Measurements from ENCODE around the gene MIA3.

Gene MIA3

GRCh38 chr1:222620566-222620965, 2.7 kb downstream of the MIA3 start:
- H3K27me3 ChIP-seq (replicated peaks) = no peaks in the 10 kb centered on the region
- peaks cover 12% of the 10 kb centered on the region for H3K36me3 ChIP-seq (replicated peaks)
- H3K27ac ChIP-seq = no peak overlapping the region
- no peak for TF ChIP-seq CTCF (IDR thresholded peaks at IDR 0.05; ENCODE audit: low read depth, low read length, missing control alignments)
- no peak for DNase-seq
- in situ Hi-C loops (cut with HindIII; ENCODE audit: low pct_ligation_motif_present, low sequenced_read_pairs) = no loop called here
- H3K4me3 ChIP-seq (ENCODE audit: low read depth, low read length) = no peak overlapping the region

GRCh38 chr1:222622765-222623164, 4.9 kb downstream of the MIA3 start:
- TF ChIP-seq CTCF (IDR thresholded peaks at IDR 0.05; ENCODE audit: low read depth, low read length, missing control alignments) = no peak
- Histone ChIP-seq H3K36me3 (replicated peaks) (peaks cover 14% of the 10 kb centered on the region), H3K4me3 (ENCODE audit: low read depth, low read length) (no peak overlapping the region), H3K27me3 (replicated peaks) (no peaks in the 10 kb centered on the region), H3K27ac (no peak overlapping the region)
- DNase-seq = no peak
- in situ Hi-C loops (cut with HindIII; ENCODE audit: low pct_ligation_motif_present, low sequenced_read_pairs) = no loop called here

GRCh38 chr1:222623458-222623857, 5.6 kb downstream of the MIA3 start:
- no peak for DNase-seq
- in situ Hi-C loops (cut with HindIII; ENCODE audit: low pct_ligation_motif_present, low sequenced_read_pairs) = no loop called here
- no peak for TF ChIP-seq CTCF (IDR thresholded peaks at IDR 0.05; ENCODE audit: low read depth, low read length, missing control alignments)
- H3K27ac ChIP-seq = no peak overlapping the region
- H3K4me3 ChIP-seq (ENCODE audit: low read depth, low read length) = no peak overlapping the region
- H3K36me3 ChIP-seq (replicated peaks) = peaks cover 18% of the 10 kb centered on the region
- no peaks in the 10 kb centered on the region for H3K27me3 ChIP-seq (replicated peaks)

- H3K27me3 ChIP-seq (replicated peaks) = no peaks in the 10 kb centered on the region
- TF ChIP-seq CTCF (IDR thresholded peaks at IDR 0.05; ENCODE audit: low read depth, low read length, missing control alignments) = no peak
- H3K36me3 ChIP-seq (replicated peaks) = peaks cover 21% of the 10 kb centered on the region
- in situ Hi-C loops (cut with HindIII; ENCODE audit: low pct_ligation_motif_present, low sequenced_read_pairs) = no loop called here
- no peak for DNase-seq
- no peak overlapping the region for H3K27ac ChIP-seq
- H3K4me3 ChIP-seq (ENCODE audit: low read depth, low read length) = no peak overlapping the region
Measured at GRCh38 chr1:222624214-222624613, 6.3 kb downstream of the MIA3 start.

GRCh38 chr1:222627232-222627631, 9.3 kb downstream of the MIA3 start:
- in situ Hi-C loops (cut with HindIII; ENCODE audit: low pct_ligation_motif_present, low sequenced_read_pairs) = no loop called here
- H3K4me3 ChIP-seq (ENCODE audit: low read depth, low read length) = no peak overlapping the region
- no peak for TF ChIP-seq CTCF (IDR thresholded peaks at IDR 0.05; ENCODE audit: low read depth, low read length, missing control alignments)
- H3K36me3 ChIP-seq (replicated peaks) = peaks cover 26% of the 10 kb centered on the region
- H3K27me3 ChIP-seq (replicated peaks) = no peaks in the 10 kb centered on the region
- H3K27ac ChIP-seq = peak overlapping the region; percentile 25
- peak; percentile 61 for DNase-seq

- H3K27ac ChIP-seq = peak overlapping the region; percentile 35
- H3K36me3 ChIP-seq (replicated peaks) = peaks cover 19% of the 10 kb centered on the region
- peak; percentile 70 for DNase-seq
- no peak for TF ChIP-seq CTCF (IDR thresholded peaks at IDR 0.05; ENCODE audit: low read depth, low read length, missing control alignments)
- H3K27me3 ChIP-seq (replicated peaks) = no peaks in the 10 kb centered on the region
- in situ Hi-C loops (cut with HindIII; ENCODE audit: low pct_ligation_motif_present, low sequenced_read_pairs) = no loop called here
- no peak overlapping the region for H3K4me3 ChIP-seq (ENCODE audit: low read depth, low read length)
Measured at GRCh38 chr1:222629921-222630535, 12.1 kb downstream of the MIA3 start.

Data from brain microvascular endothelial cell (primary cell).